BE2C (cell line): ENCODE results near the gene ATP5IF1.
A peak's percentile ranks its signal among the peaks of the same experiment; 100 is the strongest.

Experiments used
- DNase-seq: peaks from one replicate; pipeline ENCODE4 v3.0.0-alpha.2; 2020
- H3K27me3 ChIP-seq: fragments of 250-450 bp; sonication (Bioruptor Pico); 2 replicates; pipeline ENCODE4 v1.5.1; 2020; ENCODE audit warnings: mild to moderate bottlenecking
- H3K36me3 ChIP-seq: fragments of 250-450 bp; sonication (Bioruptor Pico); 2 replicates; pipeline ENCODE4 v1.5.1; 2020; ENCODE audit warnings: mild to moderate bottlenecking
- H3K4me1 ChIP-seq: fragments of 250-450 bp; sonication (Bioruptor Pico); 2 replicates; pipeline ENCODE4 v1.5.1; 2020
- H3K4me3 ChIP-seq: 2 replicates; pipeline ENCODE4 v1.5.1; 2011; ENCODE audit warnings: low read depth, low read length
- H3K9me3 ChIP-seq: fragments of 250-450 bp; sonication (Bioruptor Pico); 2 replicates; pipeline ENCODE4 v1.5.1; 2020
- TF ChIP-seq, protein P1 (sequence below): IDR thresholded peaks from 2 replicates; pipeline ENCODE4 v1.5.1; 2012; ENCODE audit warnings: mild to moderate bottlenecking, low read depth, low read length

ATP5IF1 gene

DNA sequence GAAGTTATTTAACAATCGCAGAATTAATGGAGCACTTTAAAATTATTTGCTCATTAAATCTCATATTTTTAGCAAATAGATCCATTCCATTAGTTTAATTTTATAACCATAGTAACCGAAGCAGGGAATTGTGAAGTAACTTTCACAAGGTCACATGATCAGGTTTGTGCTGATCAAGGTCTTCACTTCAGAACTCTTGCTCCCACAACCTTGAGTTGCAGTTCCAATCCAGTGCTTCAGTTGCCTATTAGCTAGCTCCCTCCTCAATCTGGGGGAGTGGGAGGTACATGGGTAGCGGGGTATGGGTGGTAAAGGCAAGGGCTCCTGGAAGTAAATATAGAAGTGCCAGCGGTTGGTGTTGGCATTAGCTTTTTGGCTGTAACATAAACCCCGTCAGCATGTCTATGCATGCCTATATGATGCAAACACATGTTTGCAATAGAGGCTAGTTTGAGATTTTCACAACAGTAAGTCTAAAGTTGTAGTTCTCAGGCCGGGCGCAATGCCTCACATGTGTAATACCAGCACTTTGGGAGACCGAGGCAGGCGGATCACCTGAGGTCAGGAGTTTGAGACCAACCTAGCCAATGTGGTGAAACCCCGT lies 5.8 kb downstream of the ATP5IF1 start:
- no peaks in the 10 kb centered on the region for H3K27me3 ChIP-seq
- no peaks in the 10 kb centered on the region; the same call in 1 of the 2 replicates for H3K36me3 ChIP-seq
- H3K4me1 ChIP-seq, result no peaks in the 10 kb centered on the region
- no peaks in the 10 kb centered on the region for H3K9me3 ChIP-seq
- no peak for DNase-seq
- no peak overlapping the region for H3K4me3 ChIP-seq
- TF ChIP-seq, protein P1, sequence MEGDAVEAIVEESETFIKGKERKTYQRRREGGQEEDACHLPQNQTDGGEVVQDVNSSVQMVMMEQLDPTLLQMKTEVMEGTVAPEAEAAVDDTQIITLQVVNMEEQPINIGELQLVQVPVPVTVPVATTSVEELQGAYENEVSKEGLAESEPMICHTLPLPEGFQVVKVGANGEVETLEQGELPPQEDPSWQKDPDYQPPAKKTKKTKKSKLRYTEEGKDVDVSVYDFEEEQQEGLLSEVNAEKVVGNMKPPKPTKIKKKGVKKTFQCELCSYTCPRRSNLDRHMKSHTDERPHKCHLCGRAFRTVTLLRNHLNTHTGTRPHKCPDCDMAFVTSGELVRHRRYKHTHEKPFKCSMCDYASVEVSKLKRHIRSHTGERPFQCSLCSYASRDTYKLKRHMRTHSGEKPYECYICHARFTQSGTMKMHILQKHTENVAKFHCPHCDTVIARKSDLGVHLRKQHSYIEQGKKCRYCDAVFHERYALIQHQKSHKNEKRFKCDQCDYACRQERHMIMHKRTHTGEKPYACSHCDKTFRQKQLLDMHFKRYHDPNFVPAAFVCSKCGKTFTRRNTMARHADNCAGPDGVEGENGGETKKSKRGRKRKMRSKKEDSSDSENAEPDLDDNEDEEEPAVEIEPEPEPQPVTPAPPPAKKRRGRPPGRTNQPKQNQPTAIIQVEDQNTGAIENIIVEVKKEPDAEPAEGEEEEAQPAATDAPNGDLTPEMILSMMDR, result no peak

DNA sequence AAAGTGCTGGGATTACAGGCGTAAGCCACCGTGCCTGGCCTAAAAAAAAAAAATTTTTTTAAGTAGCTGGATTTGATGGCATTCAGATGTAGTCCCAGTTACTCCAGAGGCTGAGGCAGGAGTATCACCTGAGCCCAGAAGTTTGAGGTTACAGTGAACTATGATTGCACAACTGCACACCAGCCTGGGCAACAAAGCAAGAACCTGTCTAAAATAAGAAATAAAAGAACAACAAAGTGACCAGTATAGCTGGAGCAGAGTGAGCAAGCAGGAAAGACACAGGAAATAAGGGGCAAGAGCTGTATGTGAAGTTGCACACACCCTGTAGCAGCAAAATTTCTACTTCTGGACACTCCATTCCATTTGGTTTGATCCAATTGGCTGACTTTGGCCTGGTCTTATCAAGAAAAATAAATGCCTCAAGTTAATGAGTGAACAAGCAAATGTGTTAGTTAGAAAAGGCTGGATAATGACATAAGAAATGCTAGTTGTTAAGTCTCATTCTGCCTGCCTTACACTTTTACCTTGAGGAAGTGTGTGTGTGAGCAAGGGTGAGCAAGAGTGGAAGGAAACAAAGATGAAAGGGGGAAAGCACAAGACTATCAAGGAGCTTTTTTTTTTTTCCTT lies 7.9 kb downstream of the ATP5IF1 start:
- Histone ChIP-seq H3K4me1 (peaks cover 6% of the 10 kb centered on the region), H3K36me3 (no peaks in the 10 kb centered on the region), H3K4me3 (no peak overlapping the region), H3K9me3 (no peaks in the 10 kb centered on the region), H3K27me3 (no peaks in the 10 kb centered on the region)
- DNase-seq, result no peak
- TF ChIP-seq, protein P1, result no peak

- no peaks in the 10 kb centered on the region for H3K27me3 ChIP-seq
- TF ChIP-seq, protein P1, result no peak
- H3K4me1 ChIP-seq, result peaks cover 6% of the 10 kb centered on the region
- H3K9me3 ChIP-seq, result no peaks in the 10 kb centered on the region
- DNase-seq, result no peak
- H3K4me3 ChIP-seq, result no peak overlapping the region
- no peaks in the 10 kb centered on the region for H3K36me3 ChIP-seq
Observed at GRCh38 chr1:28244549-28245251, 8.8 kb downstream of the ATP5IF1 start.

- H3K27me3 ChIP-seq, result no peaks in the 10 kb centered on the region
- H3K4me1 ChIP-seq, result peaks cover 6% of the 10 kb centered on the region
- H3K4me3 ChIP-seq, result peak overlapping the region; percentile 56
- H3K9me3 ChIP-seq, result no peaks in the 10 kb centered on the region
- TF ChIP-seq, protein P1, result no peak
- H3K36me3 ChIP-seq, result no peaks in the 10 kb centered on the region
- no peak for DNase-seq
Observed at GRCh38 chr1:28246427-28246832, 10.5 kb downstream of the ATP5IF1 start.

- H3K4me1 ChIP-seq, result peaks cover 6% of the 10 kb centered on the region
- TF ChIP-seq, protein P1, result no peak
- H3K9me3 ChIP-seq, result no peaks in the 10 kb centered on the region
- H3K27me3 ChIP-seq, result no peaks in the 10 kb centered on the region
- no peaks in the 10 kb centered on the region for H3K36me3 ChIP-seq
- H3K4me3 ChIP-seq, result peak overlapping the region; percentile 41
- no peak for DNase-seq
Observed at GRCh38 chr1:28247612-28248272, 11.8 kb downstream of the ATP5IF1 start.
